NCI-H2029 treated with DMSO at 0.1 percent for 48 hours (cell line): ENCODE measurements around the gene INHBB.

Source experiments
- DNase-seq: peaks from one replicate; lab custom pipeline; 2025; lab: John Stamatoyannopoulos, UW

INHBB gene

DNA sequence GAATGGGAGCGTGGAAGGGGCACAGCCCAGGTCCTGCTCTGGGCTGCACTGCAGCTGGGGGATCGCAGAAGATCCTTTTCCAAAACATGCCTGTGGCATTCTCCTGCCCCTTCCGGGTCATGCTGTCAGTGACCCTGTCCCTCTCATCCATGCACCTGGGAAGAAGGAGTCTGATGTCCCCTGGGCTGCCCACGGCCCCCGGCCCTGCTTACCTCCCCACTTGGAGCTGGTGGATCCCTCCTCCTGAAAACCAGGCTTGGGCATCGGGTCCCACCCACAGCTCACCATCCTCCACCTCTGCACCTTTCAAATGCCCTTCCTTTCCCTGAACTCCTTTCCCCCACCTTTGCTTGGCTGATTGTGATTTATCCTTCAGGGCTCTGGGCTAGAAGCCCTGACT lies 11.8 kb downstream of the INHBB start:
- DNase-seq, result no peak

DNA sequence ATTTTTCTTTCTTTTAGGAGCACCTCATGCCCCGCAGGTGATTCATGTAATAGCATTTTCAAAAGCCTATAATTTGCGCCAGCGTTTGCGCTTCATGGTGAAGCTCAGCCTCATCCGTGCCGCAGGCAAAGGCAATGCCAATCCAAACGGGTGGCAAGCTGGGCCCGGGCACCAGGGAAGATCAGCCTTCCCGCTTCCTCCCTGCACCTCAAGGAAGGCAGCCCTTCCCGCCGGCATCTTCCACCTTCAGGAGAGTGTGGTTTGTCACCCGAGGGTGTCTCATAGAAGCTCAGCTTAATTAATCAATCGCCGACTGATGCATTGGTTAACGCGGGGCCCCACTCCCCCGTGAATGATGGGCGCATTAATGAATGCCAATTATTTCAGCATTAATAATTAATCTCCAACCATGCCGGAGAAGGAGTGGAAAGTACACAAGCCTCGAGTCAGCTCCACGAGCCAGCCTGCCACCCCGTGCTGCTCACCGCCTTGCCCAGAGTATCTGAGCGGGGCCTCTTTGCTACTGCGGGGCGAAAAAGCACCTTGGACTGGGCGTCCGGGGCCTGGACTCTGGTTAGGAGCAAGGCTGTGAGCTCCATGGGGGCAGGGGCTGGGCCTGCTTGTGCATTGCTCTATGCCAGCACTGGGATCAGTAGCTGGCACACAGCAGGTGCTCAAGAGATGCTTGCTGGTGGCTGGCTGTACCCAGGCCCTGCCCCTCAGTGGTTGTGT lies 13.0 kb downstream of the INHBB start:
- DNase-seq, result no peak

DNA sequence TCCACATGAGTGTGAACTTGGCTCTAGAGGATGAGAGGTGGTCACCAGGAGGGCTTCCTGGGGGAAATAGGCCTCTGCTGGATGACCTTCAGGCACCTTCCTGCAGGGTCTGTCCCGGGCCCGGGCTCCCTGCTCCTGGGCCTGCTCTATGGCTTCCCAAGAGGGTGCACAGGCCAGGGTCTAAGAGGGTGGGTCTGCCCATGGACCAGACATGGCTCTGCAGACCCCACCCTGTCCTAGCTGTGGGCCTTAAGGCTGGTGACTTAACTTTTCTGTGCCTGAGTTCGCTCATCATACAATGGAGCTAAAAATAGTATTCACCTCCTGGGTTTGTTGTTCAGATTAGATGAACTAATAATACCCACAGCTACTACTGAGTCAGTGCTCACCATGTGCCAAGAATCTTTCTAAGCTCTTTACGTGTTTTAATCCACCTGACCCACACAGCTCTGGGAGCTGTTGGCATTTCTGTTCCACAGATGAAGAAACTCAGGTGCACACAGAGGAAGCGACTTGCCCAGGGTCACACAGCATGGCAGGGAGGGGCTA lies 14.4 kb downstream of the INHBB start:
- DNase-seq, result no peak

DNA sequence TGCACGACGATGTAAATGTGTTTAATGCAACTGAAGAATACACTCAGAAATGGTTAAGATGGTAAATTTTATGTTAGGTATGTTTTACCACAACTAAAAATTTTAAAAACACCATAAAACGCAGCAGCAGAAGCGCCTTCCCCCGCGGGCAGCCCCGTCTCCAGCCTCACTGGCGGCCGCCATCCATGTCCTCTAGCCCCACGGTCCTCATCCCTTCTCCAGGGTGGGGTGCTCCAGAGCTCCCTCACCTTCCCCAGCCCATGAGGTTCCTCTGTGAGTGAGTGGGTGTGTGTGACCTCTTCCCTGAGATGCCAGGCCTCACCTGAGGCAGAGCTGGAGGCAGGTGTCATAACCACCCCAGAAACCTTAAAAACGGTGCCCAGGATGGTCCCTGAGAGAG lies 17.0 kb downstream of the INHBB start:
- DNase-seq, result no peak

DNA sequence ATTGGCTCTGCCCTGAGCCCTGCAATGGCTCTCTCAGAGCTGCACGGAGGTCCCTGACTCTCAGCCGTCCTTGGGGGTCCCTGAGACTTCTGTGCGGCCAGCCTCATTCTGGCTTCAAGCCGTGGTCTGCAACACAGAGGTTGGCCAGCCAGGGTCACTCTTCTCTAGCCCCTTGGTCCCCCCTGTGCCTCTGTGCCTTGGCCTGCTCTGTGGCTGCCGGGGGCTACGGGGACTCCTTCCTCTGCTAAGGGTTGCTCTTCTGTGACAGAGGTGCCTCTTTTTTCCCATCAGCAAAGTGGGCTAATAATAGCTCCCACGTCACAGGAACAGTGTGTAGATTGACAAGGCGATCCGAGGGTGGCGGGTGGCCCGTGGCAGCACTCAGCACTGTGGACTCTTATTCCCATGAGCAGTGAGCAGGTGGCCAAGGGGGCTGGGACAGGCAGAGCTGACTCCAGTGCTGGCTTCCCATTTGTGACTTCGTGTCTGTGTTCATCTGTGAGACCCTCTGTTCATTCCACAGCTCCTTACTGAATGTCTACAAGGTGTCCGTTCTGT lies 19.4 kb downstream of the INHBB start:
- DNase-seq, result no peak

DNA sequence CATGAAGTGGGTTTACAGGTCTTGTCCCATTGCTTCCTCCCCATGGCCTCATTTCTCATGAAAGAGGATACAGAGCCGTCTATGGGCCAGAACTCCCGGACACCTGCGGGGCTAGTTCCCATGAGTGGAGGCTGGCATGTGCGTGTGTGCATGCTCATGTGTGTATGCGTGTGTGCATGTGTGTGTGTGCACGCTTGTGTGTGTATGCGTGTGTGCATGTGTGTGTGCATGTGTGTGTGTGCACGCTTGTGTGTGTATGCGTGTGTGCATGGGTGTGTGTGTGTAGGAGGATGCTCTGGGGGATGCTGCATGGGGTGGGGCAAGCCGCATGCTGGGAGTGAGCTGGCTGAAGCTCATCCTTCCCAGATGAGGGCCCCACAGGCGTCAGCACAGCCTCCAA lies 20.8 kb downstream of the INHBB start:
- DNase-seq, result no peak

DNA sequence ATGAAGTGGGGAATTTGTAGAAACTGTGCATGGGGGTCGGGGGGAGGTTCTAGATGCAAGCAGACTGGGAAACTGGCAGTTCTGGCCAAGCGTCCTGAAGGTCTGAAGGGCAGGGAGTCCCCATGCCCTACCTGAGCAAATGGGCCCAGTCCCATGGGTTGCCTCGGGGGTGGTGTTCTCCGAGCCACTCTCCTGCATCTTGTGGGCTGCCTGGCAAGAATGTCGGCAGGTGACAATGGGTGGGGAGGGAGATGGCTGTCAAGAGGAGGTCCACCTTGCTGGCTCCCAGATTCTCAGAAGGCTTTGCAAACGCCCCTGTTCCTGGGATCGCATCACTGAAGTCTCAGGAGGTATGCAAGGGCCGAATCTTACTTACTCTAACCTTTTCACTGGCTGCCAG lies 21.3 kb downstream of the INHBB start:
- DNase-seq, result no peak

DNA sequence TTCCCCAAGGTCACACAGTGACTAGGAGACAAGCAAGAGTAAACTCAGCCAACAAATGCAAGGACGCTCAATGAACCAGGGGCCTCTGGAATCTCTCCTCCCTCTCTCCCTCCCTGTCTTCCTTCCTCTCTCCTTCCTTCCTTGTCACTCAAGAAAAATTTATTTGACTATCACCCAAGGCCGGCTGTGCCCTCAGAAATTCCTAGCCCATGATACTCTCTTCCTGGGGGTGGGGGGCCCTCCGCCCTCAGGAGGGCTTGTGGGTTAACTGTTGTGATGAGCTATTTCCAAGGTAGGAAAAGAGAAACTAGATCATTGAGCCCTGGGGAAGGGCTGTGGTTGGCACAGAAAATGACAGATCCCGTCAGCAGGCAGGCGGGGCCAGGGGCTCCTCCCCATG lies 21.7 kb downstream of the INHBB start:
- DNase-seq, result no peak

DNA sequence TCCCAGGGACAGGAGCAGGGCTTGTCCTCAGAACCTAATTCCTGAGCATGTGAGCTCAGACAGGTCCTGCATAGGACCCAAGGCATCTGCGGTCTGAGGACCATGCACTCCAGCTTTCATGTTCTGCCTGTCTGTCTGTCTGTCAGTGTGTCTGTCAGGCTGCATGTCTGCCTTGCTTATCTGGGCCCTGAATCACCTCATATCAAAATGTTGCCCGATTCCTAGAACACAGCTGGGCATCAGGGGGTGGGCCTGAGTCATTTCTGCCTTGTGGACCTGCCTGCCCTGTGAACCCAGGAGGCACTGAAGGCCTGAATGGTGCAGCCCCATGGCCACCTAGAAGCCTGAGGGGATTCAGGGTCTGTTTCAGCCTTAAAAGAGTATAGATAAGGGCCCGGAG lies 22.1 kb downstream of the INHBB start:
- no peak for DNase-seq

DNA sequence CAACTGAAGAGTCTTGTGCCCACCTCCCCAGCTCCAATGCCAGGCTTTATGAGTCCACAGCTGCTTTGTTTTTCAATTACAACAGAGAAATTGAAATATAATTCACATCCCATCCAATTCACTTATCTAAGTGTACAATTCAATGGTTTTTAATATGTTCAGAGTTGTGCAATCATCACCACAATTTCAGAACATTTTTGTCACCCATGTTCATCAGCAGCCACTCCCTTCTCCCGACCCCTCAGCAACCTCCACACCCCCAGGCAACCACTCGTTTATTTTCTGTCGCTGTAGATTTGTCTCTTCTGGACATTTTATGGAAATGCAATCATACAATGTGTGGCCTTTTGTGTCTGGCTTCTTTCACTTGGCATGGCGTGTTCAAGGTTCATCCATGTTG lies 23.3 kb downstream of the INHBB start:
- no peak for DNase-seq

DNA sequence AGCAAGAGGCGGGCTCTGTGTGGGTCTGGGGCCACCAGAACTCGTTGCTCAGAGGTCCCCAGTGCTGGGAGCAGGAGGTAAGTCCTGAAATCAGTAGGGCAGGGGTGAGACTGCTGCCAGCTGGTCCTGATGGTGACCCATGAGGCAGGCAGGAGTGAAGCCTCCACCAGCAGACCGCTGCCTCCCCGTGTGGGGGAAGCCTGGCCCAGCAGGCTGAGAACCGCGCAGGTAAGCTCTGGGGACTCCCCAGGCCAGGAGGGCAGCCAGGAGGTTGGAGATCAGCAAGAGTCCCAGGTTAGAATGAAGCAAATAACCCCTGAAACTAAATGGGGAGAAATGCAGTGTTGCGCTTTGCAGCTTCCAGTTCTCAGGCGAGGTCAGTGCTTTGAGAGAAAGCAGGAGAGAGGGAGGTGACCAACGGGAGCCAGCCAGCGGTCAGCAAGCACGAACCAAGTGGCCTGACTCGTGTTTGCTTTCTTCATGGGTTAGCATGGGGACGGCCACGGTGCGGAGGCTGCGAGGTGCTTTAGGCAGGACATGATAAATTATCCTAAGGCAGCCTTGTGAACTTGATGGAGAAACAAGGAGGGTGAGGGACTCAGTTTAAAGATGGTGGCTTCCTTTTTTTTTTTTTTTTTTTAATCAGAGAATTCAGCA lies 26.2 kb downstream of the INHBB start:
- DNase-seq, result no peak

DNA sequence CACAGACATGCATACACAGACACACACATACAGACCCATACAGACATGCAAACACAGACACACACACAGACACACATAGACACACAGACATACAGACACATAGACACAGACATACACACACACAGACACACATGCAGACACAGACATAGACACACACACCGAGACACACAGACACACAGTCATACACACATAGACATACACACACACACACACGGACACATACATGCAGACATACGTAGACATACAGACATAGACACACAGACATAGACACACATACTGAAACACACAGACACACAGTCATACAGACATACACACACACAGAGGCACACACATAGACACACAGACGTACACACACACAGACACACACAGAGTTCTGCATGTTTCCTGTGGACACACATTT lies 26.9 kb downstream of the INHBB start:
- DNase-seq, result no peak

DNA sequence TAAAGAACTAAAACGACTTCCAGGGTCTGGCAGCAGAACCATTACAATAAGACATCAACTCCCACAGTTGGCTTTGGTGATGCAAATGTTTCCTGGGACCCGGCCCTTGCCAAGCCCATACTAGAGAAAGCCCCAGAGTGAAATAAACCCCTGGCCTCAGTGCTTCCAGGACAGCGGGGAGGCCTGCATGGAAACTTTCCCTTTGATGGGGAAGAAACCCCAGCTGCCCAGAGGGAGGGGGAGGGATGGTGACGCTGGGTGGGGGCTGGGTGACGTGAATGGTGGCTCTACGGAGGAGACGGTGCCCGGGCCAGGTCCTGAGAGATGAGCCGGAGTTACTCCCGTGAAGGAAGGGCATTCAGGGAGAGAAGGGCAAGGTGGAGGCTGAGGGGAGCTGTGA lies 27.5 kb downstream of the INHBB start:
- DNase-seq, result no peak

DNA sequence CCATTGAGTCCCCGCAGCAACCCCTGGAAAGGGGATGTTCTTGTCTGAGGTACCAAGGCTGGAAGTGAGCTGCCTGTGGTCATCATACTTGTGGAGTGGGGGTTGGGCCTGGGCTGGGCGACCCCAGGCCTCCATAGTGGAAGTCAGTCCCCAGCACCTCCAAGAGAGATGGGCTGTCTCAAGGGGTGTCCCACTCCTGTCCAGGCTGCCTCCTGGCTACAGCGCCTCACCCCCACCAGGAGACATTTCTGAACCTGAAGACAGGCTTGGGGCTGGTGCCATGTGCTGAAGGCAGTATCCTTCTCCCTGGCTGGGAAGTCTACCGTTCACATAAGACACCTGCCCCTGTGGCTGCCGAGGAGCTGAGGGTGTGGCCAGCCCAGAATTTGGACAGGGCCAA lies 28.9 kb downstream of the INHBB start:
- no peak for DNase-seq

DNA sequence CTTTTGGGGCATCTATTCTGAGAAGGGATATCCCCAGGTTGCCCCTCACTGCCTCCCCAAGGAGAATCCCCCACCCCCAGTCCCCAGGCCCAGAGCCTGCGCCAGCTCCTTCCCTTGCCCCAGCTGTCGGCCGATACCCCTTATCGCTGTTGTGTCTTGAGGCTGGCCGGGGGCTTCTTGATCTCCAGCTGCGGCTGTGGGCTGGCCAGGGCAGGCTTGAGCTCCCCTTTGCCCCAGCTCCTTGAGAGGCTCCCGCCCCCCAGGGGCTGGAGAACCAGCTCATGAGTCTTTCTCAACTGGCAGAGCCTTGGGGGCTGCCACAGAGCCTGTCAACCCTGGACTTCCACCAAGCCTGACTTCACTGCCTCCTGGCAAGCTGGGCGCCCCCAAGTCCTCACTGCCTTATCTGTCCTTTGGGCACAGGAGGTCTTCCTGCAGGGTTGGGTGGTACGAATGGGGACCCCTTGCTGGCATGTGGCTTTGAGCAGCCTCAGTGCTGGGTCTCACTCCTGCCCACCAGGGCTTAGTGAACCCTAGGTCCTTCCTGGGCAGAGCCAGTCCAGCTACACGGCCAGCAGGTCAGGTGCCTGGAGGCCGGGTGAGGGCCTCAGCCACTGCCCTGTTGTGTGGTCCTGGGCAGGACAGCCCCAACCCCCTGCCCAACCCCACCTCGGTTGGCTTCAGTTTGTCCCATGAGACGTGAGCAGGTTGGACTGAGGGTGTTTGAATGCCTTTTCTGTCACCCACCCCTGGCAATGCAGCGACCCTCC lies 29.5 kb downstream of the INHBB start:
- no peak for DNase-seq

DNA sequence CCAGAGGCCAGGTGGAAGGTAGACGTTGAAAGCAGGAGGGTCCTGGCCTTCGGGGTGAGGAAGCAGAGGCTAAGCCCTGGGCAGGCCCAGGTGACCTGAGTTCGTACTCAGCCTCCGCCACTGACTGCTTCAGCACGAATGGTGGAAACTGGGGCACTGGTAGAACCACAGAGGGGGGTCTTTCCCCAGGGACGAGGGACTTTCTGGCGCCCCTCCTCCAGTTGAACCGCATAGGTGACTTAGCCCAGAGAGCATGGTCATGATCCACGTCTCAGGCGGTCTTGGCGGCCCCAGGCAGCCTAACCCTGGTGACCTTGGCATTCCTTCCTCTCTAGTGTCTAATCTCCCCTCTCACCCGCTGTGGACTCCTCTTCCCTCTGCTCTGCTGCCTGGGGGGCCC lies 30.2 kb downstream of the INHBB start:
- no peak for DNase-seq

DNA sequence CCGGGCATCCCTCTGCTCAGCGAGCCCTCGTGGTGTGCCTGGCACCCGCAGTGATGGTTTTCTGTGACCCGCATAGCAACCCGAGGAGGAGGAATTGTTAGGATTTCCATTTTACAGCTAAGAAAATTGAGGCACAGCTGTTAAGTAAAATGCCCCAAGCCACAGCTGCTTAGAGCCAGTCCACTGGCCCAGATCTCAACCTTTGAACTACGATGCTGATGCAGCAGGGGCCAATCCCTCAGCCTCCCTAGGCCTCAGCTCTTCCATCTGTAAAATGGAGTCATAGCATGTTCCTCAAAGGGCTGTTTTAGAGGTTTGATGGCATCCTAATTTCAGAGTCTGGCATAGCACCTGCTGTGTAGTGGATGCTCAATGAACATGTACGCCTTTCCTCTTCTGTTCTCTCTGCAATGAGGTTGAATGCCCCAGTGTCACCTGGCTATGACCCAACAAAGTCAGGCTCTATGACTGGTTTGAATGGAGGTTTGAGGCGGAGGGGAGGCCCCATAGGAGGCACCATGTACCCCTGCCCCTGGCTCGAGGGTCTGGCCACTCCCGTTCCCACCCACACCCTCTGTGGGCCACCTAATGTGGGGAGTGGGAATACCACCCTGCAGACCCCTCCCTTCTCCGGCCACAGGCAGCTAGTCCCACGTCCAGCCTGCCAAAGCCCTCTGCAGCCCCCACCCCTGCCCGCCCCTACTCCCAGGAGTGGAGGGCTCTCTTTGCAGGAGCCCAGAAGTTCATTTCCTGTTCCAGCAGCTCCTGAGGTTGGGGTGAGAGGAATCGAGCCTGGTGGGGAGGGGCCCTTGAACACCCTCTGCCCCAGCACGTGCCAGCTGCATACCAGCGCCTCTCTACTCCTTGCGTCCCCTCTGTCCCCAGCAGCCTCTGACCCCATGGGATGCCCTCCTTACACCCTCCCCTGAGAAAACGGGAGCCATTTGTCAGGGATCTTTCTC lies 31.0 kb downstream of the INHBB start:
- DNase-seq, result no peak

DNA sequence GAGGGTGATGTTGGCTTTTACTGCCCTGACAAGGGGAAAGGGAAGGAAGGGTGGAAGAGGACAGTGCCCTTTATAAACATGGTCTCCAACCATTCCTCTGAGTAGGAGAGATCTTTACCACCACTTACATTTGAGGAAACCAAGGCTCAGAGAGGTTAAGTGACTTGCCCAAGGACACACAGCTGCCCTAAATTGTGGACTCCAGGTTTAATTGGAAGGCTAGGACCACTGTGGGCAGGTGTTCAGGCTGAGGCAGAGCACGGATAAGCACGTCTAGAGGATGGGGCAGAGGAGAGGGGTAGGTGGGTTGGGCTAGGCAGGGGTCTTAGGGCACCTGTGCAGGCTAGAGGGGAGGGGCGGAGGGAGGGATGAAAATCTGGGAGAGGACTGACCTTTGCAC lies 32.7 kb downstream of the INHBB start:
- DNase-seq, result no peak

DNA sequence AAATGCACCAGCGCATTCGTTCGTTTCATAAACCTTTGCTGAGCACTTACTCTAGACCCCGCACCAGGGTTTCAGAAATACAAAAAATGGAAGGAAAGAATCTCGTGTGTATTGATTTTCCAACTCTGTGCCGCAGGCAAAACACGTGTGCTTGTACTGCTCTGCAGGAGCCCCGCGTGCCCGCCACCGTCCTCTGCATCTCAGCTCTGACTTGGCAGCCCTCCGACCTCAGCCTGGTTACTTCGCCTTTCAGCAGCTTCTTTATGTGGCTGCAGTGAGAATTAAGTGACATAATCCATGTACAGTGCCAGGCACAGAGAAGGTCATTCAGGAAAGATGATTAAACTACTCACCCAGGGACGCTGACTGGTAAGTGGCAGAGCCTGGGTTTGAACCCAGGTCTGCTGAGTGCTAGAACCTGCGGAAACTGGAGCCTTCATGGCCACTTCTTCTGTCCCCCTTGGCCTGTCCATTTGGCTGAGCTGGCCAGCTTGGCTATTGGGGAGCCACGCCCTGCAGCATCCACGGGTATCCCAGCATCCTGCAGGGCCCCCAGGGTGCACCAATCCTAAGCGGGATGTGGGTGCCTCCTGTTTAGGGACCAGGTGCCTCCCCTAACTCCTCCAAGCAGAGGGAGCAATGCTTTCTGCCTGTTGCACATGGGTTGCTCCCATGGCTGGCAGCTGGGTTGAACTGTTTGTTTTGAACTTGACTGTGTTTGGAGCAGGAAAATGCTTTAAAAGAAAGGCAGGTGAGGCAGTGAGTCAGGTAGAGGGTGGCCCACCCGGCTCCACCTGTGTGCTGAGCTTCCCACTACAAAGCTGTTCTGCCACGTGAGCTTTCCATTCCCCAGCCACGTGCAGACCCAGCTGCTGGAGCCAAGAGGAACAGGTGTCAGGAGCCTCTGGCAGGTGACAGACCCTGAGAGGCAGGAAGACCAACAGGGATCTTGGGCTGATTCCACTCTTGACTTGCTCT lies 34.3 kb downstream of the INHBB start:
- peak; percentile 86 for DNase-seq

DNA sequence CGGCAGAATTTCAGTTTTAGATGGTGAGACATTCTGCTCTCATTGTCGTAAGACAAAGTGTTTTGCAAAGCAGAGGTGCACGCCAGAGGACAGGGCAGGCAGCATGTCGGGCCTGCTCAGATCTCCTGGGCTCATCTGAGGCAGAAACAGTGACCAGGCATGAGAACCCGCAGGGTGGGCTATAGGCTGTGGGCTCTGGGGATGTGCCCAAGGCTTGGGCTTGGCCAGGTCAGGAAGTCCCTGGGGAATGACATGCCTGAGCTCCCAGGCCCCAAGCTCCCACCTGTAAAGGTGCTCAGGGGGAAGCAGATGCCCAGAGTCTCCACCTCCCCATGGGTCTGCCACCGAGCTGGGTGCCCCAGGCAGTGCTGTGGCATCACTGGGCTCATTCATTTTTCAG lies 35.3 kb downstream of the INHBB start:
- no peak for DNase-seq
